Measurements from ENCODE around the gene RPE65.
"Not testable (repeated sequence)": the region's sequence is repeated elsewhere in the genome, so short reads cannot be mapped to it uniquely, and the experiment has no call there.

Gene RPE65

GRCh38 chr1:68448365-68448764, 1.4 kb downstream of the RPE65 start:
- no peak for DNase-seq

- no peak for DNase-seq
Observed at GRCh38 chr1:68445709-68446108, 4.0 kb downstream of the RPE65 start.

GRCh38 chr1:68442822-68443556, 6.8 kb downstream of the RPE65 start:
- DNase-seq: peak; percentile 9

- no peak for DNase-seq
Observed at GRCh38 chr1:68442006-68442405, 7.7 kb downstream of the RPE65 start.

GRCh38 chr1:68438310-68438709, 11.4 kb downstream of the RPE65 start:
- DNase-seq: peak; percentile 24

- DNase-seq: no peak
Observed at GRCh38 chr1:68433395-68433794, 16.4 kb downstream of the RPE65 start.

- DNase-seq: no peak
Observed at GRCh38 chr1:68431076-68431475, 18.7 kb downstream of the RPE65 start.

- DNase-seq: no peak
Observed at GRCh38 chr1:68429233-68429808, 20.4 kb downstream of the RPE65 start.

- DNase-seq: no peak
Observed at GRCh38 chr1:68426594-68426993, 23.2 kb downstream of the RPE65 start.

- no peak for DNase-seq
Observed at GRCh38 chr1:68421350-68421749, 28.4 kb downstream of the RPE65 start.

- DNase-seq: no peak
Observed at GRCh38 chr1:68409426-68409825, 40.3 kb downstream of the RPE65 start.

GRCh38 chr1:68401506-68401905, 48.2 kb downstream of the RPE65 start:
- no peak for DNase-seq

GRCh38 chr1:68395575-68395974, 54.2 kb downstream of the RPE65 start:
- DNase-seq: not testable (repeated sequence)

- not testable (repeated sequence) for DNase-seq
Observed at GRCh38 chr1:68392474-68392873, 57.3 kb downstream of the RPE65 start.

- DNase-seq: not testable (repeated sequence)
Observed at GRCh38 chr1:68385798-68386524, 63.8 kb downstream of the RPE65 start.

GRCh38 chr1:68384872-68385411, 64.8 kb downstream of the RPE65 start:
- DNase-seq: no peak

GRCh38 chr1:68384321-68384813, 65.4 kb downstream of the RPE65 start:
- DNase-seq: peak; percentile 45

GRCh38 chr1:68383092-68383491, 66.7 kb downstream of the RPE65 start:
- no peak for DNase-seq

GRCh38 chr1:68379085-68379478, 70.7 kb downstream of the RPE65 start:
- DNase-seq: no peak
